Parathyroid adenoma (tissue), 2 donors: ENCODE measurements around the gene CNR2.

Source experiments
- H2AFZ ChIP-seq: fragments of 300-600 bp; sonication (generic); one replicate; pipeline ENCODE4 v1.7.0; 2017; ENCODE audit warnings: antibody characterized with exemption, mild to moderate bottlenecking
- H3K27ac ChIP-seq: fragments of 300-600 bp; sonication (generic); one replicate; pipeline ENCODE4 v1.7.0; 2017
- H3K27me3 ChIP-seq: fragments of 300-600 bp; sonication (generic); one replicate; pipeline ENCODE4 v1.7.0; 2017; ENCODE audit warnings: low read length; ENCODE audit not compliant: control insufficient read depth, insufficient read depth
- H3K36me3 ChIP-seq: fragments of 300-600 bp; sonication (generic); one replicate; pipeline ENCODE4 v1.7.0; 2017; ENCODE audit warnings: low read length; ENCODE audit not compliant: control insufficient read depth, insufficient read depth
- H3K4me1 ChIP-seq: fragments of 300-600 bp; sonication (generic); one replicate; pipeline ENCODE4 v1.7.0; 2017; ENCODE audit warnings: control low read depth
- H3K4me2 ChIP-seq: fragments of 300-600 bp; sonication (generic); one replicate; pipeline ENCODE4 v1.7.0; 2017; ENCODE audit warnings: low read length
- H3K4me3 ChIP-seq: fragments of 300-600 bp; sonication (generic); one replicate; pipeline ENCODE4 v1.7.0; 2017; ENCODE audit warnings: low read depth, low read length
- H3K79me2 ChIP-seq: fragments of 300-600 bp; sonication (generic); one replicate; pipeline ENCODE4 v1.7.0; 2017; ENCODE audit warnings: control low read depth
- H3K9ac ChIP-seq: fragments of 300-600 bp; sonication (generic); one replicate; pipeline ENCODE4 v1.7.0; 2017; ENCODE audit warnings: mild to moderate bottlenecking
- H3K9me3 ChIP-seq: fragments of 300-600 bp; sonication (generic); one replicate; pipeline ENCODE4 v1.7.0; 2017; ENCODE audit warnings: low read length; ENCODE audit not compliant: control insufficient read depth
- CTCF ChIP-seq: fragments of 300-600 bp; sonication (generic); IDR thresholded peaks from one replicate; pipeline ENCODE4 v1.7.0; 2017; ENCODE audit warnings: antibody characterized with exemption, mild to moderate bottlenecking
- donor health status: primary hyperparathyroidism.

The CNR2 gene

GRCh38 chr1:23924601-23925000, 11.4 kb upstream of the CNR2 start:
- TF ChIP-seq CTCF, result no peak
- peaks cover 2% of the 10 kb centered on the region for H3K4me1 ChIP-seq
- no peak overlapping the region for H3K4me2 ChIP-seq
- H3K9me3 ChIP-seq, result no peaks in the 10 kb centered on the region
- H2AFZ ChIP-seq, result no peak overlapping the region
- no peak overlapping the region for H3K4me3 ChIP-seq
- no peak overlapping the region for H3K9ac ChIP-seq
- no peaks in the 10 kb centered on the region for H3K27me3 ChIP-seq
- H3K36me3 ChIP-seq, result no peaks in the 10 kb centered on the region
- H3K27ac ChIP-seq, result no peak overlapping the region
- H3K79me2 ChIP-seq, result no peaks in the 10 kb centered on the region

DNA sequence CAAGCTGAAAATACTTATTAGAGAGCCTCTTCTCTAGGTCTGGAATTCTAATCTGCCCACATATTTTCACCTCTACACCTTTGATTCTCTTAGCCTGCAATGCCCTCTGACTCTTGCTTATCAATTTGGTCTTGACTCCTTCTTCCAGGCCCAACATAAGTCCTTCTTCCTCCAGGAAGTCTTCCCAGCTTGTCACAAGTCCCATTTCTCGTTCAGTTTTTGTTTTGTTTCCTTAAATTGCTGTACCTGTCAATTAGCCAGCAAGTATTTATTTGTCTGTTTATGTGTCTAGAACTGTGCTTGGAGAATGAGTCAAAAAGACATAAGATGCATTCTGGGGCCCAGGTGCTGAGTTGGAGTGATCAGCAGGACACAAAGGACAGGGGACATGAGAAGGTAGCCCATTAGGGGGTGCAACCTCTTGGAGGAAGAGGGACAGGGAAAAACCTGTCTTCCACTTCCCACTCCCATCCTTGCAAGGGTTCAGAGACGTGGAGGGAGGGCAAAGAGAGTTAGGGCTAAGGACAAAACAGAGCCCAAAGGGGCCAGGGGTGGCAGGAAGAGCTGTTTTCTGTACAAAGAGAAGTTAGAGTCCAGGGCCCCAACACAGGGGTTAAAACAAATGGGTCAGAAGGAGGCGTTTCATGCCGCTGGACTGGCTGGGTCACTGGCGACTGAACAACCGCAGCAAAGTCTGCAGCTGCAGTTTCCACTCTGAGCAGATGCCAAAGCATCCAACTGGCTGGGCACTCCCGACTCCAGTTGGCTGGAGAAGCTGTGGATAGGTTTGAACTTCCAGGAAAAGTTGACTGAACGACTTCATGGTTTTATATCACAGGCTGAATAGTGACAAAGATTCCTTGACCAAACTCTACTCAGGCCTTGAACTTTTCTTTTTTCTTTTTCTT, 10.7 kb upstream of the CNR2 start:
- Histone ChIP-seq H3K27ac (no peak overlapping the region), H3K9me3 (no peaks in the 10 kb centered on the region), H3K4me1 (peaks cover 2% of the 10 kb centered on the region), H3K4me3 (no peak overlapping the region), H3K36me3 (no peaks in the 10 kb centered on the region), H3K79me2 (no peaks in the 10 kb centered on the region), H3K27me3 (no peaks in the 10 kb centered on the region), H3K4me2 (no peak overlapping the region), H2AFZ (peak overlapping the region; percentile 60), H3K9ac (no peak overlapping the region)
- no peak for TF ChIP-seq CTCF

GRCh38 chr1:23922321-23922943, 9.3 kb upstream of the CNR2 start:
- Histone ChIP-seq H3K79me2 (no peaks in the 10 kb centered on the region), H3K9ac (no peak overlapping the region), H3K9me3 (no peaks in the 10 kb centered on the region), H3K4me1 (peaks cover 2% of the 10 kb centered on the region), H2AFZ (no peak overlapping the region), H3K27ac (no peak overlapping the region), H3K27me3 (no peaks in the 10 kb centered on the region), H3K4me2 (no peak overlapping the region), H3K4me3 (no peak overlapping the region), H3K36me3 (no peaks in the 10 kb centered on the region)
- no peak for TF ChIP-seq CTCF

- Histone ChIP-seq H3K27ac (no peak overlapping the region), H3K4me3 (no peak overlapping the region), H3K36me3 (no peaks in the 10 kb centered on the region), H3K27me3 (no peaks in the 10 kb centered on the region), H3K9me3 (no peaks in the 10 kb centered on the region), H3K4me1 (peaks cover 2% of the 10 kb centered on the region), H3K79me2 (no peaks in the 10 kb centered on the region), H3K9ac (no peak overlapping the region), H2AFZ (peak overlapping the region; percentile 65), H3K4me2 (no peak overlapping the region)
- peak; percentile 60 for TF ChIP-seq CTCF
Observed at GRCh38 chr1:23916209-23917131, 3.3 kb upstream of the CNR2 start.
